Gastrocnemius medialis (tissue), 4 donors: ENCODE results near the gene CRABP2. TPM values are rescaled to one million over a fixed set of nuclear protein-coding genes. Genes with fewer than 3 reads are reported as not detected.
A peak's percentile ranks its signal among the peaks of the same experiment; 100 is the strongest.

ENCODE experiments used
- ATAC-seq, 2 donors: fragments of 150-250 bp; one replicate each; pipeline ENCODE4 v1.9.1; 2016
- DNase-seq, 2 donors: peaks; one replicate each; pipeline ENCODE4 v3.0.0-alpha.2; 2019
- H3K27ac ChIP-seq, 4 donors: fragments of 200-600 bp; sonication (generic); 1 replicate in 1 of 4; 2 replicates in 3 of 4; pipeline ENCODE4 v1.5.1; 2016 to 2018; ENCODE audit warnings: mild to moderate bottlenecking in 2 of 4, moderate library complexity in 1 of 4
- H3K27me3 ChIP-seq, 3 donors: fragments of 200-600 bp; sonication (generic) in 2 of 3; 1 replicate in 1 of 3; 2 replicates in 2 of 3; pipeline versions ENCODE4 v1.5.1 to v1.6.0; 2016 to 2019; ENCODE audit warnings: mild to moderate bottlenecking in 1 of 3, moderate library complexity in 1 of 3
- H3K36me3 ChIP-seq, 2 donors: fragments of 200-600 bp; sonication (generic) in 1 of 2; one replicate each; pipeline ENCODE4 v1.5.1; 2017 to 2018
- H3K4me1 ChIP-seq, 2 donors: fragments of 200-600 bp; sonication (generic) in 1 of 2; one replicate each; pipeline ENCODE4 v1.5.1; 2016 to 2017; ENCODE audit warnings: mild to moderate bottlenecking in 2 of 2
- H3K4me3 ChIP-seq, 4 donors: fragments of 200-600 bp; sonication (generic) in 3 of 4; 1 replicate in 1 of 4; 2 replicates in 3 of 4; pipeline ENCODE4 v1.5.1; 2016 to 2019; ENCODE audit warnings: mild to moderate bottlenecking in 2 of 4
- H3K9me3 ChIP-seq, 3 donors: fragments of 200-600 bp; sonication (generic) in 2 of 3; 1 replicate in 1 of 3; 2 replicates in 2 of 3; pipeline ENCODE4 v1.5.1; 2016 to 2019
- CTCF ChIP-seq, 5 experiments: fragments of 450-650 bp in 3 of 5; fragments of 200-600 bp in 2 of 5; sonication (generic) in 2 of 5; IDR thresholded peaks in 4 of 5; conservative IDR thresholded peaks in 1 of 5; 1 replicate in 4 of 5; 2 replicates in 1 of 5; pipeline ENCODE4 v1.5.1; 2016 to 2019; ENCODE audit warnings: antibody characterized with exemption in 5 of 5, mild to moderate bottlenecking in 3 of 5, moderate library complexity in 3 of 5
- POLR2A ChIP-seq, 2 donors: fragments of 450-650 bp; IDR thresholded peaks; one replicate each; pipeline ENCODE4 v1.6.1; 2017; ENCODE audit warnings: antibody characterized with exemption in 2 of 2, mild to moderate bottlenecking in 2 of 2, moderate library complexity in 2 of 2
- in situ Hi-C, 4 donors: fragments of 200-750 bp; cut with MboI; loops; one replicate each; pipeline versions ENCODE4 v1.15.0 to v1.8.0; 2017; ENCODE audit warnings: low sequenced_read_pairs in 4 of 4
- intact Hi-C: fragments of 100-400 bp; cut with DNase I; formaldehyde crosslinking; loops from one replicate; pipeline ENCODE4 v1.15.1; 2023; ENCODE audit warnings: low total_unique reads
- total RNA-seq, 4 donors: library from RNA; depleted of rRNA; stranded (reverse); fragments of >200 nt; gene quantifications; one replicate each; pipeline versions ENCODE4 v1.1.0 to v1.2.3, GENCODE V29; 2016

CRABP2 gene
- total RNA-seq, 4 donors from 2014 or later, result 0.98 to 1.3 TPM; not detected in 2

GRCh38 chr1:156666862-156667609 is 38.3 kb downstream of the CRABP2 start:
- H3K36me3 ChIP-seq, result no peaks in the 10 kb centered on the region
- in situ Hi-C loops (no loop called here), intact Hi-C loops (loop anchor here (10.0 kb wide), 2 partner anchors 228 to 542 kb away; partner anchors contain the start of gene PEAR1)
- TF ChIP-seq POLR2A (IDR thresholded peaks at IDR 0.05) (no peak), CTCF (IDR thresholded peaks at IDR 0.05 in 4 of 5, conservative IDR thresholded peaks at IDR 0.05 in 1 of 5) (no peak)
- peak overlapping the region; percentile 91 to 97 (median 94) for H3K27ac ChIP-seq
- ATAC-seq (no peak), DNase-seq (no peak)
- no peak overlapping the region for H3K4me3 ChIP-seq
- no peaks in the 10 kb centered on the region for H3K9me3 ChIP-seq
- H3K4me1 ChIP-seq, result peaks cover 91% of the 10 kb centered on the region in 2 donors
- no peaks in the 10 kb centered on the region for H3K27me3 ChIP-seq

GRCh38 chr1:156665539-156665938 is 39.8 kb downstream of the CRABP2 start:
- no peak for ATAC-seq
- Histone ChIP-seq H3K4me3 (no peak overlapping the region), H3K36me3 (no peaks in the 10 kb centered on the region), H3K27me3 (no peaks in the 10 kb centered on the region), H3K27ac (peak overlapping the region; percentile 91 to 97 (median 94)), H3K9me3 (no peaks in the 10 kb centered on the region), H3K4me1 (peaks cover 98 to 100% of the 10 kb centered on the region in 2 donors)
- DNase-seq, result no peak
- intact Hi-C loops, result loop anchor here (10.0 kb wide), 2 partner anchors 229 to 541 kb away; partner anchors contain the start of gene PEAR1
- TF ChIP-seq POLR2A (IDR thresholded peaks at IDR 0.05), result no peak
- TF ChIP-seq CTCF (IDR thresholded peaks at IDR 0.05 in 4 of 5, conservative IDR thresholded peaks at IDR 0.05 in 1 of 5), result no peak
- in situ Hi-C loops, result no loop called here

GRCh38 chr1:156664767-156665411 is 40.5 kb downstream of the CRABP2 start:
- TF ChIP-seq POLR2A (IDR thresholded peaks at IDR 0.05), result peak; percentile 37 to 40
- no peak for TF ChIP-seq CTCF (IDR thresholded peaks at IDR 0.05 in 4 of 5, conservative IDR thresholded peaks at IDR 0.05 in 1 of 5)
- in situ Hi-C loops, result no loop called here
- no peaks in the 10 kb centered on the region for H3K27me3 ChIP-seq
- H3K9me3 ChIP-seq, result no peaks in the 10 kb centered on the region
- ATAC-seq, result peak; percentile 9 to 22
- intact Hi-C loops, result loop anchor here (5.0 to 10.0 kb wide), 5 partner anchors 77 to 540 kb away; partner anchors contain the start of genes MEF2D, MRPL24 and PEAR1
- peaks cover 96 to 97% of the 10 kb centered on the region in 2 donors for H3K4me1 ChIP-seq
- H3K4me3 ChIP-seq, result peak overlapping the region in 3 of 4 donors; percentile 0 to 14 (median 5)
- peak overlapping the region; percentile 91 to 97 (median 94) for H3K27ac ChIP-seq
- peak in 1 of 2 donors; percentile 69 for DNase-seq
- H3K36me3 ChIP-seq, result no peaks in the 10 kb centered on the region

GRCh38 chr1:156664046-156664766 is 41.2 kb downstream of the CRABP2 start:
- TF ChIP-seq POLR2A (IDR thresholded peaks at IDR 0.05) (no peak), CTCF (IDR thresholded peaks at IDR 0.05 in 4 of 5, conservative IDR thresholded peaks at IDR 0.05 in 1 of 5) (no peak)
- Histone ChIP-seq H3K9me3 (no peaks in the 10 kb centered on the region), H3K36me3 (no peaks in the 10 kb centered on the region), H3K27me3 (no peaks in the 10 kb centered on the region), H3K4me3 (peak overlapping the region in 2 of 4 donors; percentile 0 to 5), H3K4me1 (peaks cover 96 to 97% of the 10 kb centered on the region in 2 donors), H3K27ac (peak overlapping the region; percentile 91 to 97 (median 94))
- in situ Hi-C loops, result no loop called here
- no peak for ATAC-seq
- intact Hi-C loops, result loop anchor here (5.0 to 10.0 kb wide), 5 partner anchors 78 to 539 kb away; partner anchors contain the start of genes MEF2D, MRPL24 and PEAR1
- DNase-seq, result peak in 1 of 2 donors; percentile 53
